ENCODE data around the gene UPK2.

GRCh38 chr11:118961189-118961588 is 5.1 kb downstream of the UPK2 start:
- TF ChIP-seq, protein P1, sequence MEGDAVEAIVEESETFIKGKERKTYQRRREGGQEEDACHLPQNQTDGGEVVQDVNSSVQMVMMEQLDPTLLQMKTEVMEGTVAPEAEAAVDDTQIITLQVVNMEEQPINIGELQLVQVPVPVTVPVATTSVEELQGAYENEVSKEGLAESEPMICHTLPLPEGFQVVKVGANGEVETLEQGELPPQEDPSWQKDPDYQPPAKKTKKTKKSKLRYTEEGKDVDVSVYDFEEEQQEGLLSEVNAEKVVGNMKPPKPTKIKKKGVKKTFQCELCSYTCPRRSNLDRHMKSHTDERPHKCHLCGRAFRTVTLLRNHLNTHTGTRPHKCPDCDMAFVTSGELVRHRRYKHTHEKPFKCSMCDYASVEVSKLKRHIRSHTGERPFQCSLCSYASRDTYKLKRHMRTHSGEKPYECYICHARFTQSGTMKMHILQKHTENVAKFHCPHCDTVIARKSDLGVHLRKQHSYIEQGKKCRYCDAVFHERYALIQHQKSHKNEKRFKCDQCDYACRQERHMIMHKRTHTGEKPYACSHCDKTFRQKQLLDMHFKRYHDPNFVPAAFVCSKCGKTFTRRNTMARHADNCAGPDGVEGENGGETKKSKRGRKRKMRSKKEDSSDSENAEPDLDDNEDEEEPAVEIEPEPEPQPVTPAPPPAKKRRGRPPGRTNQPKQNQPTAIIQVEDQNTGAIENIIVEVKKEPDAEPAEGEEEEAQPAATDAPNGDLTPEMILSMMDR (conservative IDR thresholded peaks at IDR 0.05; ENCODE audit: low read length) = no peak
- TF ChIP-seq EZH2phosphoT487 (IDR thresholded peaks at IDR 0.05; ENCODE audit: borderline replicate concordance) = no peak

All from Loucy (cell line).